HG02763 (cell line): ENCODE data around the gene STAT1.
A peak's percentile ranks its signal among the peaks of the same experiment; 100 is the strongest.
"Not testable (repeated sequence)": the region's sequence is repeated elsewhere in the genome, so short reads cannot be mapped to it uniquely, and the experiment has no call there.

ENCODE experiments used
- ATAC-seq: cut with Tn5 transposase; IDR thresholded peaks from one replicate; pipeline ENCODE4 v1.9.1; 2021; ENCODE audit warnings: mild to moderate bottlenecking, moderate library complexity; ENCODE audit not compliant: unreplicated experiment

Gene STAT1

DNA sequence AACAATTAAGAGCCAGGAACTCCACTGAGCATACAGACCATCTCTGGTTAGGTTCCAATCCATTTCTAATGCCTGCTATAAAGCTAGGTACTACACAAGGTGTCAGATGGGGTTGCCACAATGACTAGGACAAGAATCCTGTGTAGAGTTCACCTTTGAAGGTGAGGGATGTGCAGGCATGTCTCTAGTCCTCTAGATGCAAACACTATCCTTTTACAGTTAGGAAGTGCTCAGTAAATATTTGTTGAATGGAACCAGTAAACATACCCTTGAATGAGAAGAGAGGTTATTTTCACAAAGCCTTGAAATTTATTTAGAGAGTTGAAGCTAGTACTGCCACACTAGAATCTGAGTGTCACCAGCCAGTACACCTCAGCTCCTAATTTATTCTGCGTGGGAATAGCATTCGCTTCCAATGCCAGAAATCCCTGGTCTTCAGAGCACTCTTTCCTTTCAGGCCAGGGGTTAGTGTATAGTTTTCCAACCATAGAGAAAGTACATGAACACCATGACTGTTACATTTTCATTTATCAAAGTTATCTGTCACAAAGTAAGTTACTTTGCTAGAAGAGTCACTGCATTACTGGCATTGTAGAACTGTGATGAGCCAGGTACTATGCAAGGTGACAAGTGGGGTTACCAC lies 48.3 kb downstream of the STAT1 start:
- no peak for ATAC-seq

DNA sequence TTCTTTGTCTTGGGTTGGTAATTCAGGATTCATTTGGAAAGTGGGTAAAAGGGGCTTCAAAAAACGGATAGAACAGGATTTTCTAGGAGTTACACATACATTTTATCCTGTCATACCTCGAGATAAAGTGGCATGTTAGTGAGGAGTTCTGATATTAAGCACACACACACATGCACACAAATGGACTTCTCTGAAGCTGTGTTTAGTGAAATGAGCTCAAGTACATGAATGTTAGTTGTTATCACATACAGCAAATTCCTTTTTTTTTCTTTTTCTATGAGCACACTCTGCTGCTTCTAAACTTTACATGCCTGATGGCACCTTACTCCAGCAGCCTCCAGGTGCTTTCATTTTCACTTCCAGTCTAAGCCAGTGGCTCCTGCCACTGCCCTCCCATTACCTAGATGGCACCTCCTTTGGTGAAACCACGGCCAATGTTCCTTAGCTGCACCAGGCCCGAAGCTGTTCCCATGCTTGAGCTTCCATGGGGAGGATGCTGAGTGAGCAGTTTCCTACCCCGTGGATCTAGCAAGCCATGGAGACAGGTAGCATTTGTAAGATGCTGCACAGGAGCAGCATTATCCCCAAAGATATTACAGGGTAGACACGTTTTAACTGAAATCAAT lies 49.7 kb downstream of the STAT1 start:
- ATAC-seq, result peak; percentile 32

DNA sequence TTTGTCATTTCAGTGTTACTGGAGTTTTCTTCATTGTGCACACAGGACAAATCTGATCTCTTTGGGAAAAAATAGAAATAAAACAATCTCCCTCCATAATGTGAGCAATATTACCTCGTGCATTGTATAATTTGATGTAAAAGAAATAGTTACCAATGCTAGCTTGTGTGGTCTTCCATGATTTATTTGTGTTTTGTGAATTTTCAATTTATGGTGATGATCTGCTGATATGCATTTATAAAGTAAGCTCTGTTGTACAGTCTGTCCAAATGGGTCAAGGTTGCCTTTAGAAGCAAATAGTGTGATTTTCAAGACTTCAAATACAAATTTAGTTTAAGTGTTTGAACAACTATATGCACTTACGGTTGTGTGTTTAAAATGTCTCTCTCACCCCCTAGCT lies 50.9 kb downstream of the STAT1 start:
- ATAC-seq, result no peak

DNA sequence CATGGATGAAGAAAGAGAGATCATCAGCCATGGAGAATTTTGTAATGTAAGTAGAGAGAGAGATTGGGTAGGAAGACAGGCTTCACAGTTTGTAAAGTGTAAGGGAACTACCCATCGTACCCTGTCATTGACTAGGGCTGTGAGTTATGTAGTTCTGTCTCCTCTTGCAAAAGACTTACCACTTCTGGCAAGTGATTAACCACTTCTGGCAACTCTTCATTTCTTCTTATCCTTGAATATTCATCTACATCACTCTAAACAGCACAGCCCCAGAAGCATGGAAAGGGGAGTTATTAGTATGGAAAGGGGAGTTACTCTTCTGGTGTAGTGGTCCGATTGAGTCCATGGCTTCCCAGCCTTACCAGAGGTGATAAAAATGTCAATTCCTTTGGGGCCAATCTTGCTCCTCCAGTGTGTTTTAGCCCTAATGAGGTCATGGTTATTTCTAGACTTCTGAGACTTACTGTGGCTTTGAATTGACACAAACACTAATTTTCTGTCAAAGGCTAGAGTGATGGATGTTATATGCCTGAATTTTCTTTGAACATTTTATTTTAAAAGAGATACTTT lies 52.0 kb downstream of the STAT1 start:
- ATAC-seq, result no peak

DNA sequence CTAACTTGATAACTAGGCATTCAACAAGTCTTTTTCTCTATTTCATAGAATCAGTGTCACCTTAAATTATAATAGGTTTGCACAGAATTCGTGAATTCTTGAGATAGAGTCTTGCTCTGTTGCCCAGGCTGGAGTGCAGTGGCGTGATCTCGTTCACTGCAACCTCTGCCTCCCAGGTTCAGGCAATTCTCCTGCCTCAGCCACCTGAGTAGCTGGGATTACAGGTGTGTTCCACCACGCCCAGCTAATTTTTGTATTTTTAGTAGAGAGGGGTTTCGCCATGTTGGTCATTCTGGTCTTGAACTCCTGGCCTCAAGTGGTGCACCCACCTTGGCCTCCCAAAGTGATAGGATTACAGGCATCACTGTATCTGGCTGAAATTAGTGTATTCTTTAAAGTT lies 52.9 kb downstream of the STAT1 start:
- not testable (repeated sequence) for ATAC-seq

DNA sequence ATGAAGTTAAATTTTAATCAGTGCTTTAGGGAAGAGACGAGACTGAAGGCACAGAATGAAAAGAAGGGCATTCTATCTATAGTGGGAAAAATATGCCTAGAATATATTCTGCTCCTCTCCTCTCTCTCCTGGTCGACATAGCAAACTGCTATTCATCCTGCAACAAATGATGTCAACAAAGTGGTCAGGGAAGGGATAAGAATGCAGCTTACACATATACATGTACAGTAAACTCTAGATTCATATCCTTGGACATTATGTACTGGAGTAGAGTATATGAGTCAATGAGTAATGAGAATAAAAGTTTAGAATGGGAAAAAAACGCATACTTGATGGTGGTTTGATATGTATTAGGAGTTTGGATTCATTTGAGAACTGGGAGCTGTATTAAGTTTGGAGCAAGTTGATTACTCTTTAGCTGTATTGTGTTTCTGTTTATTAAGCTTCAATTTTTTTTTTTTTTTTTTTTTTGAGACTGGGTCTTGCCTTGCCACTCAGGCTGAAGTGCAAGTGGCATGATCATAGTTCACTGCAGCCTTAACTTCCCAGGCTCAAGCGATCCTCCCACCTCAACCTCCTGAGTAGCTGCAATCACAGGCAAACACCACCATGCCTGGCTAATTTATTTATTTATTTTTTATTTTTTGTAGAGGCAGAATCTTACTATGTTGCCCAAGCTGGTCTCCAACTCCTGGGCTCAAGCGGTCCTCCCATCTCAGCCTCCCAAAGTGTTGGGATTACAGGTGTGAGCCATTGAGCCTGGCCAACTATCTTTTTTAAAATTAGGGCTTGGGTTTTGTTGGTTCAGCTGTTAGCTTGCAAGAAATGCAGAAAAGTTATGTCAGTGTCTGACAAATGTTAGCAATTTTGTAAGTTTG lies 53.8 kb downstream of the STAT1 start:
- ATAC-seq, result no peak

DNA sequence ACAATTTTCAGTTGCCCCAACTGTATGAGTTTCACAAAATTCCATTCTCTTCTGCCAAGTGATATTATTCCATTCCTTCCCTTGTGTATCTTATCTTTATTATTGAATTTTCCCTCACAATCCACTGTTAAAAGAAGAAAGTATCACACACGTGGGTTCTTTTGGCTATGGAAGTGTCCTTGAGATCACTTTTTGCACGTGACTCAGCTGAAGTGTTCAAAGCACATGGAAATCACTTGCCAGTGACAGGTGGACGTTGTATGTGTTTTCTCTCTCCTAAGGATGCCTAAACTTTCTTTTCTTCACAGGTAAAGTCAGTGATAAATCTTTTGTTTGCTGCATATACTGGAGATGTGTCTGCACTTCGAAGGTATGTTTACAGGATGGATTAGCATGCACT lies 60.7 kb downstream of the STAT1 start:
- ATAC-seq, result no peak

DNA sequence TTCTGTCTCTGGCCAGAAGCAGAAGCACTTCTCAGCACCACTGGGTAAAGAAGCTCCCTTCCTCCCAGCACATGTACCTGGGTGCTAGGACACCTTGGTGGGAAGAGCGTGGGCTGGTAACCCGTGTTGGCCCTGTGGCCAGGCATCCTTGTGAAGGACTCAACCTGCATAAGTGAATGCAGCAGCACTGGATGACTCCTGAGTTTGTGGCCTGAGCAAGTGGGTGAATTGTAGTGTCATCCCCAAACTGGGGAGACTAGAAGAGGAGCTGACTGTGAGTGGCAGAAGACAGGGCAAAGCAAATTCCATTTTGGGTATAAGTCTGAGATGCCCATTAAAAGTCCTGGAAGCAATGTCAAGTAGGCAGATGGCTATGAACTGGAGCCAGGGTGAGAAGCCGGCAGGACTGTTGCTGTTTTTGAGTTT lies 63.4 kb downstream of the STAT1 start:
- ATAC-seq, result no peak

DNA sequence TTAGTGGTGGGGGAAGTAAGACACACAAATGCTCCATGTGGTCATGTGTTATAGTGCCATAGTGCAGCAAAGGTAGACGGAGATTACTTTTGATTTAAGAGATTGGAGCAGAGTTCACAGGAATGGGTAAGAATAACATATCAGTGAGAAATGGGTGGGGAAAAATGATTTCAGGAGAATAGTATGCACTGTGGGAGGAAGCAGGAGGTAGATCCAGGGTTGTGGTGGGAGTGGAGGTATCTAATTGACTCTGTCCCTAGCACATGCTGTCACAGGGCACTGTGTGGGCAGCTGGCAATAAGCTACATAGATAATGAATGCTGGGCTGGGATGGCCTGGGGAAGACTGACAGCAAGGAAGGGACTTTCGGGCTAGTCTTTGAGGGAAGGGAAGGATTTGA lies 65.3 kb downstream of the STAT1 start:
- ATAC-seq, result no peak

DNA sequence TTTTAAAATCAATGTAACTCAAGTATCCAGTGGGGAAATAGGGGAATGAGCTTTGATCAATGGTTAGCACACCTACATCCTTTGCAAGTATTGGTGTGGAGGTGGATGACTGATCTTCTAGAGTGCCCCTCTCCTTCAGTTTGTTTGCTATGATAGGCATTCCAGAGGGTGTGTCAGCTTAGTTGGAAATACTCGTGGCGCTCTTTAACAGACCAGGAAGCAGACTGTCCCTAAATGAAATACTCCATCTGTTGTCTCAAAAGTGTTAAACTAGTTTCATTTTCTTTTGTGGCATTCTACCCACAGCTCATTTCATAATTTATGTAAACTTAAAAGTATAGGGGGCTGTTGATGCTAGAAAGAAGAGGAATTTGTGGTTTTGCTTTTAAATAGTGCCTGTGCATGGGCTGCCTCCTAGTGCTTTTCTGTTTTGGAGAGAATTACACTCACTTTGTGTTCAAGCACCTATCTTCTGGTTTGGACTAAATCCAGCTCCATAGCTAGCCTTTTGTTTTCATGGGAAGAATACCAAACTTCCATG lies 66.2 kb downstream of the STAT1 start:
- peak; percentile 71 for ATAC-seq

DNA sequence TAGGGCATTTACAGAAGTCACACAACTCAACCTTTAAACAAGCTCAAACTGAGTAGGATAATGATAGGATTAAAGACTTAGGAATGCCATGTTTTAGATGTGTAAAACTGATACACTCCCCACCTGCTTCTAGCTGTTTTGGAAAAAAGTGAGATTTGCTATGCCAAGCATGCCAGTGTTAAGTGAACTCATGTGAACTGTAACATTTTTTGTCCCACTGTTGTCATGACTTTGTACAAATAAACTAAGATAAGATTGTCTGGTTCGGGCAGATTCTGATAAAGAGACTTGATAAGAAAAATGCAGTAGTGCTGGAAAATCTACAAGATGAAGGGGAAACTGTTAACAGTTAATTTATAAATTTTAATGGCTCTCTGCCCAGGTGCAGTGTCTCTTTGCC lies 66.8 kb downstream of the STAT1 start:
- ATAC-seq, result no peak

DNA sequence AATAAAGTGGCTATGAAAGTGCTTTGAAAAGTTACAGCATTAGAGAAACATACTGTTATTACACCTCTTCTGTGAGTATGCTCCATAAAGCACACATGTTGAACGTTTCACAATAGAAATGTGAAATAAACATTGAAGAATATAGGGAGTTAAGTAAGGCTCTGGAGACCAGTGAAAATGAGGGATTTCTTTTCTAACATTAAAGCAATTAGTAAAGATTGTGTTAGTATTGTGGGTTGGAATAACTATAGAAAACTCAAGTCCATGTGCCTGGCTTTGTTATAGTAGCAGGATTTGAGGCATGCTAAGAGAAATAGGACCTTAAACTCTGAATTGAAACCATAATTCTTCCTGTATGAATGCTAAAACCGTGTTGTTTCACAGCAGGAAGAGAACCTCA lies 70.3 kb downstream of the STAT1 start:
- no peak for ATAC-seq

DNA sequence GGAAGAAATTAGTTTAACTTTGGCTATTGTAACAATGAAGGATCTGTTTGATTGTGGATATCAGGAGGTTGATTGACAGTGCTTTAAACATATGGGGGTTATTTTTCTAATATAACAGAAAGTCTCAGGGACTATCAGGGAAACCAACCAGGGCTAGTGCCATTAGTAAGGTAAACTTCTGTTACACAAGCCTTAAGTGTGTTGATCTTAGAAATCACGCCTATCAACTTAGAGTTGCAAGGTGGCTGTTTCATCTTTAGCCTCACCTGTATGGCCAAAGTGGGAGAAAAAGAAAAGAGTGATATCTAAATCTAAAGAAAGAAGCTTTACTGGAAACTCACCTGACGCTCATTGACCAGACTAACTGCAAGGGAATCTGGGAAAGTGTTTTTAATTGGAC lies 71.3 kb downstream of the STAT1 start:
- ATAC-seq, result no peak

DNA sequence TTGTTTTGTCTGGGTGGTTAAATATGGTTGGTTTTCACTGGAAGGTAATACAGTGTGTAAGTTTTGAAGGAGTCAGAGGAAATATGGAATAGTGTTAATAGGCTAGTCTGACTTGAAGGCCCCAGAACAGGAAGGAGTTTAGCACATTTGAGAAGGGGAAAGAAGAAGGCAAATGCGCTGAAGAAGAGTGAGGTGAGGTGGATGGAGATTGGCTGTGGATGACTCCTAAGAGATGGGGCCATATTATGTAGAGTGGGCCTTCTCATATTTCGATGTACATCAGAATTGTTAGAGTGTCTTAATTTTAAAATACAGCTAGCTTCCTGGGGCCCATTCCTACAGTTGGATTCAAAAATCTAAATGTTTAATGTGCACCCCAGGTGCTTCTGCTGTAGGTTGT lies 72.4 kb downstream of the STAT1 start:
- ATAC-seq, result no peak

DNA sequence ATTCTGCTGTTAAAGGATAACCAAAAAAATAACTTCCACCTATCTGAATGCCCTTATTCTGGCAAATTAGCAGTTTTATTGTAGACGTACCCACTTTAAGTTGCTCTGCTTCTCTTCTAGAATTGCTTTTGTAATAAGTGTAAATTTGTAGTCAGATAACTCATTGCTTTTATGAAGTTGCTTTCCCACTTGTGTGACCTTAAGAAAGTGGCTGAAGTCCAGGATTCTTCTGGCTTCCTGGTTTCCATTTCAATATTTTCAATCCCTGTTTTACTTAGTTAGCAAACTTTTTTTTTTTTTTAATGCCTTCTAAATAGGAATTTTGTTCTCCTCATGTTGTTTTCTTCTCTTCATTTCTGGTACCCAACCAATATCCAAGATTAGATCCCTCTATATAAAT lies 73.5 kb downstream of the STAT1 start:
- no peak for ATAC-seq

DNA sequence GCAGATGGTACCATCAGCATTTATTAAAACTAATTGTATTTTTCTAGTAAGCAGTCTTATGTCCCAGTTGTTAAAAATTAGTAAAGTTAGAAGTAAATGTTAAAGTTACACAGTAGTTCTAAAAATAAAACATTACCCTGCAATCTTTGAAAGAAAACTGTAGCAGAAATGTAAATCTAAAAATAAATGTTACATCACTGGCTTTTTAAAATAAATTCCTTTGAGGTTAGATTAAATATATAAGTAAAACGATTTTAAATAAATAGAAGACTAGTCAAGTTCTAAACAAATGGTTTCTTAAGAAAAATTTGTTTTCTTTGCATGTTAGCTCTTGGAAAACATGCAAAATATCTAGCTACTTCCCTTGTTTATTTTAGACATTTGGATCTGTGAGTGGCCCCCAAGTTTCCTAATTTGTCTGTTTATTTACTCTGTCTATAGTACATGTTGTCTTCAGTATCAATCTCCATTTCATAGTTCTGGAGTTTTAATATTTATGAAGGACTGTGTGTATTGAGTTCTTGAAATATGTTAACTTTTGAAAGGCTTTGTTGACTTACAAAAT lies 75.1 kb downstream of the STAT1 start:
- ATAC-seq, result no peak

DNA sequence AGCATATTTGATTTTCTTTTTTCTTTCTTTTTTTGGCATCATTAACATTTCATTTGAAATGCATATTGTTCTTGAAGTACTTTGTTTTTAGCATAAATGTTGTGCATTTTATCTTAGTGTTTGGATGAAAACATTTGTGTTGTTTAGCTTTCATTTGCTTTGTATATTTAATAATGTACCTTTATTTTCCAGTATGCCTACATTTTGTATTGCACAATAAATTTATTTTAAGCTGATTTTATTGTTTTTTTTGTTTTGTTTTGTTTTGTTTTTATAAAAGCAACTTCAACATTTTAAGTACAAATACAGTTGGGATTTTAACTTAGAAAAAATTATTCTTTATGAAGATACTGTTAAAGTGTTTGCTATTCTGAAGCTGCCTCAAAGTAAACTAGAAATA lies 78.9 kb downstream of the STAT1 start:
- ATAC-seq, result no peak

DNA sequence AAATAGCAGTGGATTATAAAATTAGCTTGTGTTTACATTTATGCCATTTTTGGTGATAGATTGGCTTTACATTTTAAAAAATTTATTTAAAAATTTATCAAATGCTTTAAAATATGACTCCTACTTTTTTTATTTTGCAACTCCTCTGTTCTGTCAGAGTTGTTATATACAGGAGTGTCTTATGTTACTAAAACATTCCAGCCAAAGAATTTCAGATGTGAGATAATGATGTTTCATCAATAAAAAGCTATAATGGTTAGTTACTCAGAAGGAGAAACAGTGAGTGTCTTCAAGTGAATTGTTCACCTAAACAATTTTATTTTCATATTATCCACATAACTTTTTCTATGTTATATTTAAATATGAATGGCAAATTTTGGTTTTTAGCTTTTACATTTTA lies 80.6 kb downstream of the STAT1 start:
- no peak for ATAC-seq

DNA sequence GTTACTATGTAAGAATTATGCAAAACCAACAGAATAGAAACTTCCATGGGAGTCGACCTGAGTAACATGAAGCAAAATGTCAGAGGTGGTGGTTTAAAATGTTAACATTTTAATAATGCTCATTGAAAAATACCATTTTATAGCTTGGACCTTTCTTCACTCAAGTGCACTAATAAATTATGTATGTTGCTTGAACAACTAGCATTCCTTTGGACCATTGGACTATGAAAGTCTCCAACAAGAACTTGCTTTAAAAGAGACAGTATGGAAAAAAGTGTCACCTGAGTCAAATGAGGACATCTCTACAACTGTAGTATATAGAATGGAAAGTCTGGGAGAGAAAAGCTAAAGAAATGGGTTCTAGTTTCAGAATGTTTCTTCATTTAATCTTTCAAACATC lies 81.5 kb downstream of the STAT1 start:
- no peak for ATAC-seq

DNA sequence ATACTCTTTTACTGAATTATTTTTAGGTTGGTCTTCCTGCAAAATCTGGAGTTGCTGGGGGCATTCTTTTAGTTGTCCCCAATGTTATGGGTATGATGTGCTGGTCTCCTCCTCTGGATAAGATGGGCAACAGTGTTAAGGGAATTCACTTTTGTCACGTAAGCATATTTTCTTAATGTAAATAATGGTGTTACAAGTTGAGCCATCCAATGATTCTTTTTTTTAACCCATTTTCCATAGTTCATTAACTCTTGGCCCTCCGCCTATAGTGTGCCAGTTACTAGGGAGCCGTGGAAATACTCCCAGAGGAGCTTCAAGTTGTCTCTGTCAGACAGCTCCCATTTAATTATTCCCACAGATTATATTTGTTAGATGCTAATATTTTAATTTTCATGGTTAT lies 83.6 kb downstream of the STAT1 start:
- ATAC-seq, result no peak

DNA sequence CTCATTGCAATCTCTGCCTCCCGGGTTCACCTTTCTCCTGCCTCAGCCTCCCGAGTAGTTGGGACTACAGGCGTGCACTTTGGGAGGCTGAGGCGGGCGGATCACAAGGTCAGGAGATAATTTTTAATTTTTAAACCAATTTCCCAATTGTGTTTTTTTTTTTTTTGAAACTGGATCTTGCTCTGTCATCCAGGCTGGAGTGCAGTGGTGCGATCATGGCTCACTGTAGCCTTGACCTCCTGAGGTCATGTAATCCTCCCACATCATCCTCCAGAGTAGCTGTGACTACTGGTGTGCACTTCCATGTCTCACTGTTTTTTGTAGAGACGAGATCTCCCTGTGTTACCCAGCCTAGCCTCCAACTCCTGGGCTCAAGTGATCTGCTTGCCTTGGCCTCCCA lies 84.1 kb downstream of the STAT1 start:
- no peak for ATAC-seq
